ENCODE results near the gene COPB1. TPM values are rescaled to one million over a fixed set of nuclear protein-coding genes. Genes with fewer than 3 reads are reported as not detected.

Gene COPB1
- total and polyA plus RNA-seq, 2 of the 13 experiments (the other 11 are each of a cell fraction or from before 2014, with no cell fraction given), result 114 to 195 TPM

DNA sequence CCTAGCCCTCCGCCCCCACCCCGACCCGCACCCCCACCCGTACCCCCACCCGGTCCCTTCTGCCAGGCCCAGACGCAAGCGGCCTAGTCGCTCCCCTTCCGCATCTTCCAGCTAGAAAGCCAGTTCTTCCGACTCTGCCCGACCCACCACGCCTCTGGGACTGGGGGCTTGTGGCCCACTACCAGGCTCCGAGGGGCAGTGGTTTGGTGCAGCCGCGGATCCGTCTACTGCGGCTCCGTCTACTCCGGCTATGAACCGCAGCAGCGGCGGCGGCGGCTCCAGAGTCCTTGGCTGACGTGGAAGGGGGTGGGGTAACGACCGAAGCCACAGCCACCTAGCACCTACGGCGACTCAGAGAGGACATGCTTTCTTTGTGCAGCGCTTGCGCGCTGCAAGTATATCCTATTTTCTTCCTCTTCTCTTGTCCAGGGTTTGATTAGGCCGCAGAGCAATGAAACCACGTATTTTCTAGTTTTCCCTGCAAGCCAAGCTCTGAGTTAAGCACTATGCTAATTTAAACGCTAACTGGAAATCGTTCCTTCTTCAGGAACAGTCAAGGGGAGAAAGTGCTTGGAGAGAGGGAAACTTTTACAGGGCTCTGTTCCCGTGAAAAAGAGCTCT, at the start of gene COPB1 (continued):
- no peak for TF ChIP-seq LRRFIP1 (CRISPR knock-in tag; conservative IDR thresholded peaks at IDR 0.05)
- TF ChIP-seq, protein P1, sequence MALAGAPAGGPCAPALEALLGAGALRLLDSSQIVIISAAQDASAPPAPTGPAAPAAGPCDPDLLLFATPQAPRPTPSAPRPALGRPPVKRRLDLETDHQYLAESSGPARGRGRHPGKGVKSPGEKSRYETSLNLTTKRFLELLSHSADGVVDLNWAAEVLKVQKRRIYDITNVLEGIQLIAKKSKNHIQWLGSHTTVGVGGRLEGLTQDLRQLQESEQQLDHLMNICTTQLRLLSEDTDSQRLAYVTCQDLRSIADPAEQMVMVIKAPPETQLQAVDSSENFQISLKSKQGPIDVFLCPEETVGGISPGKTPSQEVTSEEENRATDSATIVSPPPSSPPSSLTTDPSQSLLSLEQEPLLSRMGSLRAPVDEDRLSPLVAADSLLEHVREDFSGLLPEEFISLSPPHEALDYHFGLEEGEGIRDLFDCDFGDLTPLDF (CRISPR knock-in tag; IDR thresholded peaks at IDR 0.05), result no peak
- TF ChIP-seq MAX (IDR thresholded peaks at IDR 0.05), result peak; percentile 40; the same call in 1 of the 2 replicates
- TF ChIP-seq RFX5 (IDR thresholded peaks at IDR 0.05; ENCODE audit: low read depth, low read length), result no peak
- TF ChIP-seq TAF1 (CRISPR knock-in tag; IDR thresholded peaks at IDR 0.05), result peak; percentile 85
- TF ChIP-seq SRF (IDR thresholded peaks at IDR 0.05; ENCODE audit: low read depth, low read length), result no peak
- TF ChIP-seq HMGXB4 (CRISPR knock-in tag; IDR thresholded peaks at IDR 0.05; ENCODE audit: borderline replicate concordance in 1 of 2, low read depth in 1 of 2), result peak in 1 of 2 experiments; percentile 80; a peak in 3 of 4 replicates
- TF ChIP-seq HNF1A (IDR thresholded peaks at IDR 0.05; ENCODE audit: low read depth), result no peak
- peak; percentile 38; the same call in 1 of the 2 replicates for TF ChIP-seq HNF1A (CRISPR knock-in tag; IDR thresholded peaks at IDR 0.05; ENCODE audit: borderline replicate concordance)
- no peak for TF ChIP-seq ATF7 (IDR thresholded peaks at IDR 0.05)
- no peak for TF ChIP-seq ATF7 (CRISPR knock-in tag; IDR thresholded peaks at IDR 0.05)
- peak; percentile 79; the same call in 1 of the 2 replicates for TF ChIP-seq ZBTB38 (CRISPR knock-in tag; IDR thresholded peaks at IDR 0.05)
- TF ChIP-seq GFI1 (CRISPR knock-in tag; IDR thresholded peaks at IDR 0.05; ENCODE audit: borderline replicate concordance), result no peak
- TF ChIP-seq HIVEP1 (CRISPR knock-in tag; IDR thresholded peaks at IDR 0.05), result 0 out of 2 replicates have a peak, but pooled peaks have one; percentile 28
- TF ChIP-seq, protein P2, sequence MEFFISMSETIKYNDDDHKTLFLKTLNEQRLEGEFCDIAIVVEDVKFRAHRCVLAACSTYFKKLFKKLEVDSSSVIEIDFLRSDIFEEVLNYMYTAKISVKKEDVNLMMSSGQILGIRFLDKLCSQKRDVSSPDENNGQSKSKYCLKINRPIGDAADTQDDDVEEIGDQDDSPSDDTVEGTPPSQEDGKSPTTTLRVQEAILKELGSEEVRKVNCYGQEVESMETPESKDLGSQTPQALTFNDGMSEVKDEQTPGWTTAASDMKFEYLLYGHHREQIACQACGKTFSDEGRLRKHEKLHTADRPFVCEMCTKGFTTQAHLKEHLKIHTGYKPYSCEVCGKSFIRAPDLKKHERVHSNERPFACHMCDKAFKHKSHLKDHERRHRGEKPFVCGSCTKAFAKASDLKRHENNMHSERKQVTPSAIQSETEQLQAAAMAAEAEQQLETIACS (CRISPR knock-in tag; IDR thresholded peaks at IDR 0.05), result no peak
- TF ChIP-seq RFXANK (CRISPR knock-in tag; IDR thresholded peaks at IDR 0.05), result no peak
- no peak for TF ChIP-seq CREBL2 (CRISPR knock-in tag; IDR thresholded peaks at IDR 0.05; ENCODE audit: borderline replicate concordance)
- TF ChIP-seq FOXO1 (CRISPR knock-in tag; IDR thresholded peaks at IDR 0.05), result peak; percentile 60
